RCC 7860 (cell line): ENCODE data around the gene NADK2.

Source experiments
- DNase-seq: peaks from one replicate; pipeline ENCODE4 v3.0.0-alpha.2; 2015; ENCODE audit warnings: low spot score
- FAIRE-seq: peaks from 2 replicates; lab custom pipeline; 2012; peaks lifted over from hg19 to GRCh38; lab: Jason Lieb, UNC

The NADK2 gene

DNA sequence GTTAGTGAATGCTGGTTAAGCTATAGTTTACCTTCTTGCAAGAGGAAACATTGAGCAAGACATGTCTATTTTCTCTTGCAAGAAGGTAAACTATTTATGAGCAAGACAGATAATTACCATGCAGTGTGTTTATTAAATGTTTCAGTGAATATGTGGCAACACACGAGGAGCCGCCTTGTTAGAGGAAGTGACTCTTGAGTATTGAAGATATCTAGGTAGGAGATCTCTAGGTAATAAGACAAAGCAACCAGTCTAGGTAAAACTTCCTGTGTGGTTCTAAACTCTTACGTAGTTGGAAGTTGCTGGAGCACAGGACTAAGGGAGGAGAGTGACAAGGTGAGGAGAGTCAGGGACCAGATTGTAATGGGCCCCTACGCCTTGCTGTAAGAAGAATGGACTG, 73.0 kb downstream of the NADK2 start:
- FAIRE-seq: no peak
- no peak for DNase-seq

DNA sequence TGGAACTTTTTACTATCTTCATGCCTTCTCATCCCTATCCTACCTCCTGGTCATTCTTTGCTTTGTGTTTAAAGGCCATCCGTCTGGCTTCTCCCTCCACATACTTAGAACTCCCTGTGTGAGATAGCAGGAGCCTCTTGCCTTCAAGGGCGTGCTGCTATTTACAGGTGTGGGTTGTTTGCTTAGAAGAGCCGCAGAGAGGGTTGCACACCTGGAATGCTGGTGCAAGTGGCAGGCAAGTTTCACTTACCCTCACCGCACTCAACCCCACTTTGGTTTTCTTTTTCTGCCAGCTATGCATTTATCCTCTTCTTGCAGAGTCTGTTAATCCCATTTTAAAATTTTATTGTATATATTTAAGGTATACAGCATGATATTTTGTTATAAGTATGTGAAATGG, 77.3 kb downstream of the NADK2 start:
- no peak for FAIRE-seq
- DNase-seq: no peak

DNA sequence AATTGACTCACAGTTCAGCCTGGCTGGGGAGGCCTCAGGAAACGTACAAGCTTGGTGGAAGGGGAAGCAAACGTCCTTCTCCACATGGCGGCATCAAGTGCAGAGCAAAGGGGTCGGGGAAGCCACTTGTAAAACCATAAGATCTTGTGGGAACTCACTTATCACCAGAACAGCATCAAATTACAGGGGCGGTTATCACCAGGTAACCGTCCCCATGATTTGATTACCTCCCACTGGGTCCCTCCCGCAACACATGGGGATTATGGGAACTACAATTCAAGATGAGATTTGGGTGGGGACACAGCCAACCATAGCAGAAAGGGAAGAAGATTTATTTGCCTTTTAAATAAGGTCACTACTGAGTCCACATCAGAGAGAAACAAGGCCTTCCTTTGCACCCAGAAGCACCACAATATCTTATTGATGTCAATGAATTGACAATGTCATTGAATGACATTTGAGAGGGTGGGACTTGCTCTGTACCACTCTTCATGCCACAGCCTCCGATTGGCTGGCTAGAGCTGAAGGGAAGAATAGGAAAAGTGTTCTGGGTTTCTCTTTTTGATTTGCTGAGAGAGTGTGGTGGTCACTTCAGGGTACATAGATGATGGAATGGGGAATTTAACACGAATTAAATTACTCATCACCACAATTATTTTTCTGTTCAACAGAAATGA, 78.8 kb downstream of the NADK2 start:
- DNase-seq (no peak), FAIRE-seq (no peak)

DNA sequence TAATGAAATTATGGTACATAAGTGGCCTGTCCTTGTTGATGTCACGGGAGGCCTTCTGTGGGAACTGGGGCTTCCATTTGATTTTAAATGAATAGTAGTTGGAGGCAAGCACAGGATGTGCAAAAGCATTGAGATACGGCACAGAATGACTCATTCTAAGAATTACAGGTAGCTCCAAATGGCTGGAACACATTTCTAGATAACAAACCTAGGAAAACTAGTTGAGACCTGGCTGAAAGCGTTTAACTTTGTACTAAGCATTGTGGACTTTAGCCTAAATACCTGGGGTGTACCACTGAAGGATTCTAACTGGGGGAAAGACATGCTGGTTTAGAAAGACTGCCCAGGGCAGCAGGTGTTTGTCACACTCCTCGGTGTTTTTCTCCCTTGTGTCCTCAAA, 80.4 kb downstream of the NADK2 start:
- no peak for FAIRE-seq

DNA sequence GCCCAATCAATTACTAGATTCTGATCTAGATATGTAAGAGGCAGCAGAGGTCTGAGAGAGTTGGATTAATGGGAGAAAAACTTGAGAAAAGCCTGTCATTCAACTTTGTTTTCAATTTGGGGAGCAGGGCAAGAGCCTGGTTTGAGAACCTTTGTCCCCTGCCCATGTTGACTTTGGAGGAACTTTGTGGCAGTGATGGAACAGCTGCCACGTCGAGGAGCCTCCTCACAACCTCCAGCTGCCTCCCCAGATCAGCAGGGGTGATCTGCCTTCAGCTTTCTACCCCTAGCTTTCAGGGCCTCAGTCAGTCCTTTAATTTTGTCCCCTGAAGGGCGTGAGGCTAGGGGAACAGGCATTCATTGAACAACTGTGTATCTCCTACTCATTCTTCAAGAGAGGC, 81.1 kb downstream of the NADK2 start:
- DNase-seq (no peak), FAIRE-seq (no peak)

More for the DNA sequence above, 80.4 kb downstream of the NADK2 start:
- no peak for DNase-seq

DNA sequence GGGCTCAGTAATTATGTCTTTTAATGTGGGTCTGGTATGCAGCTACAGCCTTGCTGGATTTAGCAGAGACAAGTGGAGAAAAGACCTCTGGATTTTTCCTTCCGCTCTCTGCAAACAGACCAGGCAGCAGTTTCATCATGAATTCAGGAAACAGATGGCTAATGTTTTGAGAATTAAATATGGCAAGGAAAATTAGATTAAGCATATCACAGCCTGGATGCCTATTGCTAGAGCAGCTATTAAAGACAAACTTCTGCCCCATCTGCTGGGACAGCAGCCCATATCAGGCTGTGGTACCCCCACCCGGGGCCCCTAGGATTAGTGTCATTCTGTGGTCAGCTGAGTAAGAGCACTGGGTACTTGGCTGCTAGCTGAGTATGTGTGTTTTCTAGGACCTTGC, 83.6 kb downstream of the NADK2 start:
- FAIRE-seq: no peak
- no peak for DNase-seq

DNA sequence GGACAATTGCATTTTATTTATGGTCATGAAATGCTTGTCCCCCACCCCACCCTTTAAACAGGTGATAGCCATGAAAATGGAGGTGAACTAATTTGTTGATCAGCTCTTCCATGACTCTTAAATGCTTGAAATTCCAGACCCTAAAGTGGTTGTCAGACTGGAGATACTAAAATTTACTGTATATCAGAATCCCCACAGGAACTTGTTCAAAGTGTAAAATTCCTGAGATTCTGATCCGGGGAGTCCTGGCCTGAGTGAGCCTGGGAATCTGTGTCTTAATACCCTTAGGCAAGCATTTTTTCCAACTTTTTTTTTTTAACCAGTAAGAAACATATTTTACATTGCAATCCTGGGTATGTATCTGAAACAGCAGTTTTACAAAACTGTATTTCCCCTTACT, 85.1 kb downstream of the NADK2 start:
- DNase-seq (no peak), FAIRE-seq (no peak)

DNA sequence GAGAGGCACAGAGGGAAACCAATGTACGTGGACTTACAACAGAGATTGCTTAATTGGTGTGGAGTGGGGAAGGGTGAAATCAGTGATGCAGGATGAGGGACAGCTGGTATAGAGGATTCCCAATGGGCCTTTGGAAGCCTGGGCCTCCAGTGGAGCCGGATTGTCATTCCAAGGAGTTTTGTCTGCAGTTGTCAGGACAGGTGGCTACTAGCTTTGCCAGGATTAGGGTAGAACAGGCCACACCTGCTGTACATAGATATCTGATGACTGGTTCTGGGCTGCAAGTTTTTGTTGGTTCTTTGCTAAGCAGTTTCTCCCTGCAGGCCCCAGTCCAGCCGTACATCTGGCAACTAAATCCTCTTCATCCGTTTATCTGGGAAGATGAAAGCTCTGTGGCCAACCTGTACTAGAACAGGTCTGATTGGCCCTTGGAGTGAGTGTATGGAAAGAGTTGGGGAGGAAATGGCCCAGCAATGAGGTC, 85.6 kb downstream of the NADK2 start:
- FAIRE-seq (no peak), DNase-seq (no peak)

DNA sequence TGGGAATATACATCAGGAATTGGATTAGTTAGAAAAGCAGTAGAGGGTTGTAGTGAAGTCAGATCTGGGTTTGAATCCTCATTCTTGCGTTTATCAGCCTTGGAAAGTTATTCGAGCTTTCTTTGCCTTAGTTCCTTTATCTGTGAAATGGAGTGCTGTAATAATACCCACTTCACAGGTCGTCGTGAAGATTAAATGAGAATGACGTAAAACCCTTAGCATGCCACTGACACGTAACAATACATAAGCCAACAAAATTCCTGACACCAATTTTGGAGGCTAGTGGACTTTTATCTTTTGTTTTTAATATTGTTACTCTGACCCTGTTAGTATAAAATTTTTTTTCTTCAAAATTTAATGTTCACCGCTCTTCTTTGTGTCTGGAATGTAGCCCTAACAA, 86.4 kb downstream of the NADK2 start:
- FAIRE-seq (no peak), DNase-seq (no peak)

DNA sequence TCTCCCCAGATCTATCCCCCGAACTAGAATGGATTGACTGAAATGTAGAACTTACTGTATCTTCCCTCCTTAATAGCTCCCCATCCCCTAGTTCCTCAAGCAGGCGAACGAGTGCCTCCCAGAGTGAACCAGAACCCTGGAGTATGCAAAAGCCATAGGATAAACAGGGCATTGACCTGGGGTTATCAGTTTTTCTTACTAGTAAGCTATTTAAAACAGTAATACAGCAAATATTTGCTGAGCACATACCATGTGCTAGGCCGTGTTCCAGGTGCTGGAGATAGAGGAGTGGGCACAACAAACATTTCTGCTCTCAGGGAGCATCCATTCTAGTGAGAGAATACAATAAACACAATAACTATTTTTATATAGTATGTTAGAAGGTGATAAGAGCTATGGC, 88.0 kb downstream of the NADK2 start:
- FAIRE-seq (no peak), DNase-seq (no peak)

DNA sequence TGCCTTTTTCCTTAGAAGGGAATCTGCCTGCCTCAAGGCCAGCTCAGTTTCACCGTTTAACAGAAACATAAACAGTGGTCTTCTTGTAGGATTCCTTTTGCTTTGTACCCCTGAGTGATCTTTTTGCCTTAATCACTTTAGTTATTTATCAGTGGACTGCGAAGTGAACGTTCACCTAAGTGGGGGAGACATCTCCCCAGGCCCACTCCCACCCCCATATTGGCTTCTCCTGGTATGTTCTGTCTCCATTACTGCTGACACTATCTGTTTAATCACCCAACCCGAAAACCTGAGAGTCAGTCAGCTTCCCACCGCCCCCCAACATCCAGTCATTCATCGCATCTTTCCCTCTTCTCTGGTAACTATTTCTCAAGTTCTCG, 88.4 kb downstream of the NADK2 start:
- DNase-seq: no peak
- no peak for FAIRE-seq

DNA sequence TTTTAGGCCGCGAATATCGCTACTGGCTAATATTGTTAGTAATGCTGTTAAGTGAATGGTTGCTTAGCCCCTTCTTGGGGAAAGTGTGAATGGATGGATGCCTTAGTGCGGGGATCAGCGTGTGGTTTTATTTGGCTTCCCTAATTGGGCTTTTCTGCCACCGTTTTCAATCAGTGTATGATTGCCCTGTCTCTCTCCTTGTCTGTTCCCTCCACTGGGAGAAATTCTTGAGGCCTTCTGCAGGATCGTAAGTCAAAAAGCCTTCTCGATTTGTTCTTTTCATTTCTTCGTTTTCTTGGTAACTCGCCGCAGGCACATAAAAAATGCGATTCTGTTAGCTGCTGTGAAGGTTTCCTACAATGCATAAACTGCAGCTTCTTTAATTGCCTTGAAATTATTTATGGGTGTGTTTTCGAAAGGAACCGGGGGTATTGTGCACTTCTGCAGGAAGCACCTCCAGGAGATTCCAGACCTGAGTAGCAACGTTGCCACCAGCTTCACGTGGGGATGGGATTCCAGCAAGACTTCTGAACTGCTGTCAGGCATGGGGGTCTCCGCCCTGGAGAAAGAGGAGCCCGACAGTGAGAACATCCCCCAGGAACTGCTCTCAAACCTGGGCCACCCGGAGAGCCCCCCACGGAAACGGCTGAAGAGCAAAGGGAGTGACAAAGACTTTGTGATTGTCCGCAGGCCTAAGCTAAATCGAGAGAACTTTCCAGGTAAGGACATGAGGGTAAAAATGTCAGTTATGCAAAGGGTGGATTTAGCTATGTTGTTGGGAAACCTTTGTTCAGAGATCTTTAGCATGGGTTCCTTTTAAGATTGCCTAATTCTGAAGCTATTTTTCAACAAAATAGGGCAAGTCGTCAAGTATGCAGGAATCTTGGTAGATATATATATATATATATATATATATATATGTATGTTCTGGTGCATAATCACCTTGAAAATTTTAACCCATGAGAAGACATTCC, 89.1 kb downstream of the NADK2 start:
- DNase-seq: no peak
- FAIRE-seq: no peak

DNA sequence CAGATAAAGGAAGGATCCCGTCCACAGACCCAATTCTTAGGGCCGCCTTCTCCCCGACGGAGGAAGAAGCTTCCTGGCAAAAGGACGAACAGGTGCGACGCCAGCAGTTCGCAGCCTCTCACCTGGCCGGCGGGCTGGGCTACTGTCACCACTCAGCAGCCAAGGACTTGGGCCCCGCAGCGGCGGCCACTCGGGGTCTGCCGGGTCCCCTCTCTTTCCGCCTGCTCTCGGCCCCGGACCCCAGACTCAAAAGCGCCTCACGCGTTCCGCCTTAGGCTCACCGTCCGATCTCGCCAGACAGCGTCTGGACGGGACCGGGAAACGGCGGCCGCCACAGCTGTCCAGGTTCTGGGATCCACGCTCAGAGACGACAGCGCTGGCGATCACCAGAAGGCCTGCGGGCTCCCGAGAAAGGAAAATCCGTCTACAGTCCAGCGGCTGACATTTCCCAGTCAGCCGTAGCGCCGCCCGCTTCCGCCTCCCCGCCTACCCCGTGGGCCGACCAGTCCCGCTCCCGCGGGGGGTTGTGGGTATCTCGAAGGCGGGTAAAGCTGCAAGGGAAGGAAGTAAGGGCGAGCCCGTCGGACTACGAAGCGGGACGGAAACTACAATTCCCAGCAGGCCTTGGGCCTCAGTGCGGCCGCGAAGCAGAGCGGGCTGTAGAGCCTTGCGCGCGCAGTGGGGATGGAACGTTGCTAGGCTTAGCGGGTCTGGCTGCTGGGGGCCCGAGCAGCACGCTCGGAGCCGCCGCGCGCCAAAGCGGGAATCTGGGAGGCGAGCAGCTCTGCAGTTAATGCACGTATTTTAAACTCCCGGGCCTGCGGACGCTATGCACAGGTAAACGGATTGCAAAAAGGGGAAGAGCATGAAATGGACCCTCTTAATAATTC, 90.0 kb downstream of the NADK2 start, which contains the start of the genes LMBRD2 and SKP2:
Gene LMBRD2 (minus strand): TSS at position 454 of the 890 bp plus-strand sequence. CDS start 8,538 bp downstream, outside the sequence.
Gene SKP2 (plus strand): TSS at position 678 of the 890 bp plus-strand sequence. CDS start 152 bp downstream, at position 830.
- FAIRE-seq (peak; percentile 93), DNase-seq (peak; percentile 97)

DNA sequence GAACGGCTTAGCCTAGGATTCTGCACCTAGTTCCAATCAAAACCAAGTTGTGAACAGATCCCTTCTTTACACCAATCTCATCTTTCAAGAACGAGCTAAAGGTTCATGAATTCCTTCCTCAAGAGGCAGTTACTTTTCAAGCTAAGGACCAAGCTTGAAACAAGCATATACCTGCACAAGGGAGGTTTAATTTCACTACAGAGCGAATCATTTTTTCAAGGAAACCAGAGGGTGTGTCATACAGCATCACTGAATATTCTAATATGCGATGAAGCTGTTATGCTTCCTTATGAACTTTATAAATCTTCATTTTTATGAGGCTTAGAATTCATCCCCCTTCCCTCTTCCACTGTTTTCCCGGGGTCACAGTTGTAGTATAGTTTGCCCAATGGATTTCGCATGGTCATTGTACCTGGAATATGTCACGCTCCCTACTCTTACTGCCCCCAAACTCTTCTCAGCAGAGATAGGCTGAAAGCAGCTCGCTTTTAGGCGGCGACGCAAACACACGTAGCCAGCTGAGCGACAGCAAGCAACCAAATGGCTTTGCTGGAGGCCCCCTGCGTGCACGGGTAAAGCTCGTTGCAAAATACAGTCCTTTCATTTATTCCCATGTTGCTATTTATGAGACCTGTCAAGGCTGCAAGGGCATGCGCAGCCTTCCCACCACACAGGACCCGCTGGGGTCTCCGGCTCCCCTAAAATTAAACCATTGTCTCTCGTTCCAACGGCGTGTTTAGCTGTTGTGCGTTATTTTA, 90.9 kb downstream of the NADK2 start:
- DNase-seq: peak; percentile 39
- FAIRE-seq: no peak

DNA sequence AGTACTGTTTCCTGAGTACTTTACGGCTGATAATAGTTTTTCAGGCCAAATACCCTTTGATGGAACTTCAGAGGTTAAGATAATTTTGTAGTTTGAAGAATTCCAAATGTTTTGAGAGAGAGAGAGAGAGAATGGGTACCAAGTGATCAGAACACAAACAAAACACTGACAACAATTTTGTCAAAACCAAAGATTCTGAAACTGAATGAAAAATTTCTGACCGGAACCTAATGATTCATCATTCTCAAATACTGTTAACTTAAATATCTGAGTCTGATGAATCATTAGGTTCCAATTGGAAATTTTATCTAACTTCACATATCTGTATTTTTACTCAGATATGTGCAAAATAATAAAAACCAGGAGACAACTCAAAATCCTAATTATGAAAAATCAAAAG, 94.0 kb downstream of the NADK2 start:
- FAIRE-seq: peak; percentile 55
- no peak for DNase-seq

DNA sequence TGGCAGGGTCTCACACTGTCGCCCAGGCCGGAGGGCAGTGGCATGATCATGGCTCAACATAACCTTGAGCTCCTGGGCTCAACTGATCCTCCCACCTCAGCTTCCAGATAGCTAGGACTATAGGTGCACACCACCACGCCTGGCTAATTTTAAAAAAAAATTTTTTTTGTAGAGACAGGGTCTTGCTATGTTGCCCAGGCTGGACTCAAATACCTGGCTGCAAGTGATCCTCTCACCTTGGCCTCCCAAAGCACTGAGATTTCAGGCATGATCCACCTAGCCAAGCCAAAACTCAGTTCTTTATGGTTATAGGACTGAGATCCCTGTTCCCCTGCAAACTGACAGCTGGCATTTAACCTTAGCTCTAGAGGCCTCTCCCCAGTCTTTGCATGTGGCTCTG, 95.3 kb downstream of the NADK2 start:
- FAIRE-seq: no peak
- DNase-seq: no peak

DNA sequence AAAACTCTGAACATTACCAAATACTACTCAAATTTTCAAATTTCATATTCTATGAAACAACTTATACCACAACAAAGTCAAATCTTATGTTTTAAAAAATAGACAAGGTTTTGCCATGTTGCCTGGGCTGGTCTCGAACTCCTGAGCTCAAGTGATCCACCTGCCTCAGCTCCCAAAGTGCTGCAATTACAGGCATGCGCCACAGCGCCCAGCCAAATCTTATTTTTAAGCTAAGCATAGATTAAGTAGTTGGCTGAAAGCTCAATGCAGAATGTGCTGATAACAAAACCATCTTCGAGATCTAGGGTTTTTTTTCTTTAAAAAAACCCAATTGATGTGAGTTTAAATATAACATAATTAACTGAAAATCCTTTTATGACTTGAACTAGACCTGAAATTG, 96.4 kb downstream of the NADK2 start:
- FAIRE-seq (no peak), DNase-seq (no peak)
